Measurements from ENCODE around the gene RARG.
"Not testable (repeated sequence)": the region's sequence is repeated elsewhere in the genome, so short reads cannot be mapped to it uniquely, and the experiment has no call there.

Gene RARG

GRCh38 chr12:53176750-53177149, 55.3 kb downstream of the RARG start:
- Histone ChIP-seq H3K9me3 (ENCODE audit: control insufficient read depth, low read length) (no peaks in the 10 kb centered on the region), H3K27me3 (ENCODE audit: control insufficient read depth, insufficient read depth, low read length) (no peaks in the 10 kb centered on the region), H3K4me3 (ENCODE audit: low read length) (no peak overlapping the region), H3K36me3 (ENCODE audit: control insufficient read depth, insufficient read depth, low read length) (no peaks in the 10 kb centered on the region), H3K9ac (ENCODE audit: low read length) (no peak overlapping the region), H3K4me1 (ENCODE audit: control insufficient read depth, insufficient read depth, low read length) (peaks cover 27% of the 10 kb centered on the region)

DNA sequence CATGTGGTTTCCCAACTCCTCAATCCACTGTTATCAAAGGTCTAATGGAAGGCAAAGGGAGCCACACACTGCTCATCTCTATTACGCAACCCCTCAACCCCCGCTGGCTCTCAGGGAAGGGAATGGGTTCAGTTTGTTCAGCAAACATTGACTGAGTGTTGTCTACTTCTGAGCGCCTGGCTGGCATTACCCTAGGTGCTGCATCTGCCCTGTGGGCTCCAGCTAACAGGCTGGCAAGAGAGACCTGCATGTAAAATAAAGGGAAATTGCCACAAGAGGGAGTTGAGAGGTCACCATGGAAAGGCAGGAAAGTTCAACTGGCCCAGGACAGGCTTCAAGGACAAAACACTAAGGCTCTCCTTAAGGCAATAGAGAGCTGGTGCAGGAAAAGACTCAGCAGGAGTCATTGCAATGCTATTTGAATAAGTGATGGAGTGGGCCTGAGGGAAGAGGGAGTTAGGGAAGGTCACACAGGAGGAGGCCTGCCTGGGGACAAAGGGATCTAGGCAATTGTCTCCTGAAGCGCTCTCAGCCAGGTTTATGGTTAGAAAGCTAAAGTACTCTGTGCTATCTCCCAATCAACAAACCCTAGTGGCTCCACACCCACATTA, 57.0 kb downstream of the RARG start:
- peaks cover 21% of the 10 kb centered on the region for H3K4me1 ChIP-seq (ENCODE audit: control insufficient read depth, insufficient read depth, low read length)
- H3K27me3 ChIP-seq (ENCODE audit: control insufficient read depth, insufficient read depth, low read length) = no peaks in the 10 kb centered on the region
- no peaks in the 10 kb centered on the region for H3K36me3 ChIP-seq (ENCODE audit: control insufficient read depth, insufficient read depth, low read length)
- H3K4me3 ChIP-seq (ENCODE audit: low read length) = no peak overlapping the region
- H3K9ac ChIP-seq (ENCODE audit: low read length) = no peak overlapping the region
- no peaks in the 10 kb centered on the region for H3K9me3 ChIP-seq (ENCODE audit: control insufficient read depth, low read length)

- no peaks in the 10 kb centered on the region for H3K9me3 ChIP-seq (ENCODE audit: control insufficient read depth, low read length)
- H3K27me3 ChIP-seq (ENCODE audit: control insufficient read depth, insufficient read depth, low read length) = no peaks in the 10 kb centered on the region
- H3K4me1 ChIP-seq (ENCODE audit: control insufficient read depth, insufficient read depth, low read length) = peaks cover 15% of the 10 kb centered on the region
- H3K9ac ChIP-seq (ENCODE audit: low read length) = no peak overlapping the region
- no peaks in the 10 kb centered on the region for H3K36me3 ChIP-seq (ENCODE audit: control insufficient read depth, insufficient read depth, low read length)
- no peak overlapping the region for H3K4me3 ChIP-seq (ENCODE audit: low read length)
Measured at GRCh38 chr12:53173085-53173715, 58.8 kb downstream of the RARG start.

GRCh38 chr12:53172352-53172751, 59.7 kb downstream of the RARG start:
- H3K4me3 ChIP-seq (ENCODE audit: low read length) = no peak overlapping the region
- H3K27me3 ChIP-seq (ENCODE audit: control insufficient read depth, insufficient read depth, low read length) = no peaks in the 10 kb centered on the region
- H3K9me3 ChIP-seq (ENCODE audit: control insufficient read depth, low read length) = no peaks in the 10 kb centered on the region
- no peak overlapping the region for H3K9ac ChIP-seq (ENCODE audit: low read length)
- peaks cover 15% of the 10 kb centered on the region for H3K4me1 ChIP-seq (ENCODE audit: control insufficient read depth, insufficient read depth, low read length)
- H3K36me3 ChIP-seq (ENCODE audit: control insufficient read depth, insufficient read depth, low read length) = no peaks in the 10 kb centered on the region

- Histone ChIP-seq H3K4me1 (ENCODE audit: control insufficient read depth, insufficient read depth, low read length) (peaks cover 15% of the 10 kb centered on the region), H3K4me3 (ENCODE audit: low read length) (no peak overlapping the region), H3K36me3 (ENCODE audit: control insufficient read depth, insufficient read depth, low read length) (no peaks in the 10 kb centered on the region), H3K9me3 (ENCODE audit: control insufficient read depth, low read length) (no peaks in the 10 kb centered on the region), H3K9ac (ENCODE audit: low read length) (no peak overlapping the region), H3K27me3 (ENCODE audit: control insufficient read depth, insufficient read depth, low read length) (no peaks in the 10 kb centered on the region)
Measured at GRCh38 chr12:53171725-53172329, 60.2 kb downstream of the RARG start.

DNA sequence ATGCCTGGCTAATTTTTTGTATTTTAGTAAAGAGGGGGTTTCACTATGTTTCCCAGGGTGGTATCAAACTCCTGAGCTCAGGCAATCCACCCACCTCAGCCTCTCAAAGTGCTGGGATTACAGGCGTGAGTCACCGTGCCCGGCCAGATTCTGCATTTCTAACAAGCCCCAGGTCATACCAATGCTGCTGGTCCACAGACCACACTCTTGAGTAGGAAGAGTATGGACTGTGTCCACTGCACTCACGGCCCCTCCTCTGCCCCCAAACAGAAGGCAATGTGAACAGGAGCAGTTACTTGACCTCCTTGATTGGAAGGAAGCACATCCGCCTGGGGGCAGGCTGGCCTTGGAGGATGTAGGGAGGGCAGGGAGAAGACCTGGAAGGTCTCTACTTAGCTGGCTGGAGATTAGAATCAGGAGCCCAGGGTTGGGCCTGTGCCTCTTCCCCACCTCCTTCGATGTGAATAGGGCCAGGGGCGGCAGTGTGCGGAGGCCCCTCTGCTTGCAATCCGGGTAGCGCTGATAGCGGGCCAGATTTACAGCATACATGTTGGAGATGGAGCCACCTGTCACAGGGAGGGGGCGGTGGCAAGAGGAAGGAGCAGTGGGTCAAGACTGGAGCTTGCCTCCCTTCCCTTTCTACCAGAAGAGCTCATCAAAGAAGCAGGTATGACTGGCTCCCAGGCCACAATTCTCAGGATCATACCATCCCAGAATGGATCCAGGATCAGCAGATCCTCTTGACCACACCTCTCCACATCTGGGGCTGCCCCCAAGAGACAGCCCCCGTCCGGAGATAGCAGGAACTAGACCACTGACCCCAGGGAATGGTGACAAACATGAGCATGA, 60.9 kb downstream of the RARG start:
- Histone ChIP-seq H3K27me3 (ENCODE audit: control insufficient read depth, insufficient read depth, low read length) (no peaks in the 10 kb centered on the region), H3K9ac (ENCODE audit: low read length) (no peak overlapping the region), H3K9me3 (ENCODE audit: control insufficient read depth, low read length) (no peaks in the 10 kb centered on the region), H3K36me3 (ENCODE audit: control insufficient read depth, insufficient read depth, low read length) (no peaks in the 10 kb centered on the region), H3K4me3 (ENCODE audit: low read length) (no peak overlapping the region), H3K4me1 (ENCODE audit: control insufficient read depth, insufficient read depth, low read length) (peaks cover 15% of the 10 kb centered on the region)

GRCh38 chr12:53170215-53170614, 61.8 kb downstream of the RARG start:
- Histone ChIP-seq H3K27me3 (ENCODE audit: control insufficient read depth, insufficient read depth, low read length) (no peaks in the 10 kb centered on the region), H3K9ac (ENCODE audit: low read length) (no peak overlapping the region), H3K4me1 (ENCODE audit: control insufficient read depth, insufficient read depth, low read length) (peaks cover 6% of the 10 kb centered on the region), H3K9me3 (ENCODE audit: control insufficient read depth, low read length) (no peaks in the 10 kb centered on the region), H3K36me3 (ENCODE audit: control insufficient read depth, insufficient read depth, low read length) (no peaks in the 10 kb centered on the region), H3K4me3 (ENCODE audit: low read length) (no peak overlapping the region)

DNA sequence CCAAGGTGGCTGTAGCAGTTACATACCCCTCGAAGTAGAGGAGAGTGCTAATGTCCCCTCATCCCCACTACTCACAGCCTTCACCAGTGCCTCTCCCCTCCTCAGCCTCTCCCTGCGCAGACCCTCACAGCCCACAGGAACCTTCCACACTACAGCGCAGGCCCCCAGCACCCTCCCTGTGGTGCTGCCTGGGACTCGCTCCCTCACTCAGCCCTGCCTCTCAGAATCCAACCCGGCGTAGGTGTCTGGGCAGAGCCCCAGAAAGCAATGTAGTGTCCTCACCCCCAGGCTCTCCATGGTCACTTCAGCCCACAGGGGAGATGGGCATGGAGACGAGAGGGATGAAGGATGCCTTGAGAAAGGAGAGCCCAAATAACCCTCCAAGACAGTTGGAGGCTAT, 62.4 kb downstream of the RARG start:
- no peaks in the 10 kb centered on the region for H3K36me3 ChIP-seq (ENCODE audit: control insufficient read depth, insufficient read depth, low read length)
- H3K4me3 ChIP-seq (ENCODE audit: low read length) = no peak overlapping the region
- H3K4me1 ChIP-seq (ENCODE audit: control insufficient read depth, insufficient read depth, low read length) = peaks cover under 1% of the 10 kb centered on the region
- no peak overlapping the region for H3K9ac ChIP-seq (ENCODE audit: low read length)
- H3K27me3 ChIP-seq (ENCODE audit: control insufficient read depth, insufficient read depth, low read length) = no peaks in the 10 kb centered on the region
- H3K9me3 ChIP-seq (ENCODE audit: control insufficient read depth, low read length) = no peaks in the 10 kb centered on the region

DNA sequence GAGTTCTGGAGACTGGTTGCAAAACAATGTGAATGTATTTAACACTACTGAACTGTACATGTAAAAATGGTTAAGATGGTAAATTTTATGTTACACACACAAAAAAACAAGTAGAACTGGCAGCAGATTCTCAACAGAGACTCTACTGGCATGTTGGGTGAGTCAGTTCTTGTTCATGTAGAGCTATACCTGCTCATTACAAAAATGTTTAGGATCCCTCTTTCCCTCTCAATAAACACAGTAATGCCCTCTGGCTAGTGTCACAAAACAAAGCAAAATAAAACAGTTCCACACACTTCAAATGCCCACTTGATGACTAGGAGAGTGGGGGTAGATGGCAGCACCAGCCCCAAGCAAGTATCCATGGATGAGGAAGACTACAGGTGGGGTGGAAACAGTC, 65.2 kb downstream of the RARG start:
- H3K4me1 ChIP-seq (ENCODE audit: control insufficient read depth, insufficient read depth, low read length) = no peaks in the 10 kb centered on the region
- H3K4me3 ChIP-seq (ENCODE audit: low read length) = no peak overlapping the region
- H3K36me3 ChIP-seq (ENCODE audit: control insufficient read depth, insufficient read depth, low read length) = no peaks in the 10 kb centered on the region
- no peaks in the 10 kb centered on the region for H3K27me3 ChIP-seq (ENCODE audit: control insufficient read depth, insufficient read depth, low read length)
- no peak overlapping the region for H3K9ac ChIP-seq (ENCODE audit: low read length)
- no peaks in the 10 kb centered on the region for H3K9me3 ChIP-seq (ENCODE audit: control insufficient read depth, low read length)

- H3K9me3 ChIP-seq (ENCODE audit: control insufficient read depth, low read length); H3K27me3 ChIP-seq (ENCODE audit: control insufficient read depth, insufficient read depth, low read length); H3K4me1 ChIP-seq (ENCODE audit: control insufficient read depth, insufficient read depth, low read length); H3K9ac ChIP-seq (ENCODE audit: low read length); H3K36me3 ChIP-seq (ENCODE audit: control insufficient read depth, insufficient read depth, low read length); H3K4me3 ChIP-seq (ENCODE audit: low read length): not testable (repeated sequence)
Measured at GRCh38 chr12:53163008-53163407, 69.0 kb downstream of the RARG start.

DNA sequence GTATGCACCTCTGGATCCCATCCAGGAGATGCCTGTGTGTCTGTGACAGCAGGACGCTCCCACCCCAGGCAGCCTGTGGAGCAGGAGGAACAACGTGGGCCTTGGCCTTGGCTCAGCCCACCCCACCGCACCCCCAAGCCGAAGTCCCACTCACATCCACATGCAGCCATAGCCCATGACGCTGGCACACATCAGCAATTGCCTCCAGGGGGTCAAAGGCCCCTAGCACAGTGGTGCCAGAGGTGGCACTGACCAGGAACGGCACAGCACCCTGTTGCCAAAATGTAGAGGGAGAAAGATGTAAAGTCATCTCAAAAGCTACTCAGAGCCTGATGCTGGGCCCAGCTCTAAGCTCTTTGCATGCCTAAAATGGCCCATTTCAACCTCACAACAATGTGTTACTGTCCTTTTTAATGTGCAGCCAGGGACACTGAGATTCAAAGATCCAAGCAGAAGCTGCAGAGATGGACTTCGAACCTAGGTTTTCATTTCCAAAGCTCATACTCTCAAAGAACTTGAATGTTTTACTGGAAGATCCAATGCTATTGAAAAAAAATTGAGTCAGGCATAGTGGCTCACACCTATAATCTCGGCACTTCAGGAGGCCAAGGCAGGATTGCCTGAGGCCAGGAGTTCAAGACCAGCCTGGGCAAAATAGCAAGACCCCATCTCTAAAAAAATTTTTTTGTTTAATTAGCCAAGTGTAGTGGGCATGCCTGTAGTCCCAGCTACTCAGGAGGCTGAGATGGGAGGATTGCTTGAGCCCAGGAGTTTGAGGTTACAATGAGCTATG, 70.7 kb downstream of the RARG start:
- Histone ChIP-seq H3K4me3 (ENCODE audit: low read length) (no peak overlapping the region), H3K4me1 (ENCODE audit: control insufficient read depth, insufficient read depth, low read length) (no peaks in the 10 kb centered on the region), H3K36me3 (ENCODE audit: control insufficient read depth, insufficient read depth, low read length) (no peaks in the 10 kb centered on the region), H3K27me3 (ENCODE audit: control insufficient read depth, insufficient read depth, low read length) (no peaks in the 10 kb centered on the region), H3K9ac (ENCODE audit: low read length) (no peak overlapping the region), H3K9me3 (ENCODE audit: control insufficient read depth, low read length) (no peaks in the 10 kb centered on the region)
